Body of pancreas (tissue), 4 donors: ENCODE results near the gene TMEM169.

Source experiments
- CTCF ChIP-seq, 7 experiments: fragments of 450-650 bp in 4 of 7; fragments of 200-600 bp in 3 of 7; sonication (generic) in 3 of 7; IDR thresholded peaks; one replicate each; pipeline ENCODE4 v1.5.1; 2016 to 2019; ENCODE audit warnings: antibody characterized with exemption in 7 of 7
- POLR2A ChIP-seq, 3 donors: fragments of 450-650 bp; IDR thresholded peaks; one replicate each; pipeline ENCODE4 v1.6.1; 2016; ENCODE audit warnings: antibody characterized with exemption in 3 of 3, mild to moderate bottlenecking in 2 of 3

- TF ChIP-seq CTCF (IDR thresholded peaks at IDR 0.05) (no peak), POLR2A (IDR thresholded peaks at IDR 0.05) (no peak)
Observed at GRCh38 chr2:216110620-216111019, 28.9 kb downstream of the TMEM169 start.
